Left renal cortex interstitium (tissue), 4 donors: ENCODE data around the gene TEX29. TPM values are rescaled to one million over a fixed set of nuclear protein-coding genes. Genes with fewer than 3 reads are reported as not detected.

Experiments used
- DNase-seq, 4 donors: peaks; one replicate each; pipeline ENCODE4 v3.0.0-alpha.2; 2013; ENCODE audit warnings: low read depth in 4 of 4, low spot score in 2 of 4, missing footprints in 1 of 4
- polyA plus RNA-seq, 4 donors: library from polyadenylated mRNA; unstranded; fragments of 120-200 nt; gene quantifications; one replicate each; pipeline ENCODE4 v1.2.1, GENCODE V29; 2013; ENCODE audit not compliant: insufficient read length in 4 of 4

Gene TEX29
- polyA plus RNA-seq, 4 donors, result 0.48 to 0.71 (median 0.64) TPM

GRCh38 chr13:111388851-111389500 lies 68.5 kb downstream of the TEX29 start:
- no peak for DNase-seq

GRCh38 chr13:111389621-111390521 lies 69.4 kb downstream of the TEX29 start:
- no peak for DNase-seq

GRCh38 chr13:111390522-111391270 lies 70.3 kb downstream of the TEX29 start:
- no peak for DNase-seq

DNA sequence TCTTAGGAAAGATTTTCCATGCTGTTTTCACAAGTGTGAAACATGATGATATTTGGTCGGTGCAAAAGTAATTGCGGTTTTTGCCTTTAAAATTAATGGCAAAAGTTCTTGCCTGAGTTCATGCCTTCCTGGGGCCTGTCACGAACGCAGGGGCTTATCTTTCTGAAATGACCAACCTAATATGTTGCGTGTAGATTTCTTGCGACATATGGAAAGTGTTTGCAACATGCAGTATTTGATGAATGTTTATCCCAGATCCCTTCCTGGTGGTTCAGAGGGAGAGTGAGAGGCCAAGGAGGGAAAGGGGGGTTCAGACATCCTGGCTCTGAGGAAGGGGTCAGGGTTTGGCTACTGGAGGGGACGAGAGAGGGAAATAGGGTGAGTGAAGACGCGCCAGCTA lies 72.0 kb downstream of the TEX29 start:
- no peak for DNase-seq

DNA sequence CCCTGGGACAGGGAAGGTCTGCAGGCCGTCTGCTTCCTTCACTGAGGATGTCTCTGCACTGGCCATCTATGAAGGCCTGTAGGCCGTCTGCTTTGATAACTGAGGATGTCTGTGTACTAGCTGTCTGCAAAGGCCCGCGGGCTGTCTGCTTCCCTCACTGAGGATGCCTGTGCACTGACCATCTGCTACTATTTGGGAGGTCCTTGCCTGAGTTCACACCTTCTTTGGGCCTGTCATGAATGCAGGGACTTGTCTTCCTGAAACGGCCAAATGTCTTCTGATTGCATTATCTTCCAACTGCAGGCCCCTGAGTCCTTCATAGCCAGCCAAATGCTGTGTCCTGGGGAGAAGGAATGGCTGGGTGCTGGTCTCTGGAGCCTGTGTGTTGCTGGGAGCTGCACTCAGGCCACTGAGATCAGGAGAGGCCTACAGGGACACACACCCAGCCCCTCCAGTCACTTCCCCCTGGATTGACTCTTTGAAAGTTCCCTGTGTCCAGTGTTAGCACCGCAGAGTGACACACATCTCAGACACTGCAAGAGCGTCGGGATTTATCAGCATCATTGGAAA lies 72.9 kb downstream of the TEX29 start:
- DNase-seq, result no peak

Other genes with a start within 250 kb of the TEX29 start
- gene ARHGEF7, start 205.3 kb upstream of the TEX29 start, polyA plus RNA-seq, result 10 to 100 TPM; 57.2 to 93.8 (median 69.8) TPM